Transverse colon (tissue), 4 donors: ENCODE measurements around the gene MTNR1A. TPM values are rescaled to one million over a fixed set of nuclear protein-coding genes. Genes with fewer than 3 reads are reported as not detected.

ENCODE experiments used
- DNase-seq: peaks from one replicate; pipeline ENCODE4 v3.0.0-alpha.2; 2019
- H3K27ac ChIP-seq, 4 donors: fragments of 200-600 bp; sonication (generic); 2 replicates each; pipeline ENCODE4 v1.5.1; 2016 to 2018; ENCODE audit warnings: inconsistent platforms in 4 of 4
- H3K27me3 ChIP-seq: fragments of 200-600 bp; sonication (generic); 2 replicates; pipeline ENCODE4 v1.5.1; 2017; ENCODE audit warnings: inconsistent platforms
- H3K36me3 ChIP-seq, 4 donors: fragments of 200-600 bp; sonication (generic); 2 replicates each; pipeline ENCODE4 v1.5.1; 2017 to 2019; ENCODE audit warnings: inconsistent platforms in 4 of 4
- H3K4me1 ChIP-seq, 4 donors: fragments of 200-600 bp; sonication (generic); 2 replicates each; pipeline ENCODE4 v1.5.1; 2017 to 2020; ENCODE audit warnings: inconsistent platforms in 4 of 4
- H3K4me3 ChIP-seq, 4 donors: fragments of 200-600 bp; sonication (generic); 1 replicate in 1 of 4; 2 replicates in 3 of 4; pipeline versions ENCODE4 v1.5.1 to v1.6.1; 2017 to 2019; ENCODE audit warnings: inconsistent platforms in 4 of 4
- H3K9me3 ChIP-seq, 2 donors: fragments of 200-600 bp; sonication (generic); 2 replicates each; pipeline ENCODE4 v1.5.1; 2017 to 2019; ENCODE audit warnings: inconsistent platforms in 2 of 2
- EP300 ChIP-seq: sonication (generic); formaldehyde crosslinking; IDR thresholded peaks from one replicate; pipeline ENCODE4 v1.6.1; 2017; ENCODE audit warnings: antibody characterized with exemption, low read depth
- POLR2A ChIP-seq: fragments of 450-650 bp; IDR thresholded peaks from one replicate; pipeline ENCODE4 v1.6.1; 2016; ENCODE audit warnings: antibody characterized with exemption, mild to moderate bottlenecking, moderate library complexity
- POLR2AphosphoS5 ChIP-seq, 3 donors: sonication (generic); formaldehyde crosslinking; IDR thresholded peaks; one replicate each; pipeline ENCODE4 v1.6.1; 2016; ENCODE audit warnings: antibody characterized with exemption in 3 of 3
- WGBS, 2 donors: methylation state at CpG; one replicate each; pipeline ENCODE4 v1.1.5; 2018; ENCODE audit warnings: low coverage in 1 of 2; 5-methylcytosine and 5-hydroxymethylcytosine counted together
- in situ Hi-C, 4 donors: fragments of 200-750 bp; cut with MboI; loops; one replicate each; pipeline versions ENCODE4 v1.15.0 to v1.15.1; 2017; ENCODE audit warnings: low sequenced_read_pairs in 3 of 4, low pct_ligation_motif_present in 1 of 4, low pct_unique_long_range_greater_than_20kb in 1 of 4
- intact Hi-C: fragments of 100-400 bp; cut with DNase I; formaldehyde crosslinking; loops from one replicate; pipeline ENCODE4 v1.15.1; 2023; ENCODE audit warnings: low total_unique reads
- total RNA-seq, 4 donors: library from RNA; depleted of rRNA; stranded (reverse); fragments of >200 nt; gene quantifications; one replicate each; pipeline ENCODE4 v1.1.0, GENCODE V29; 2016
- TF ChIP-seq, protein P1 (sequence below), 5 experiments: fragments of 200-600 bp in 3 of 5; fragments of 450-650 bp in 2 of 5; sonication (generic) in 3 of 5; IDR thresholded peaks; 1 replicate in 2 of 5; 2 replicates in 3 of 5; pipeline ENCODE4 v1.5.1; 2016 to 2017; ENCODE audit warnings: antibody characterized with exemption in 5 of 5, inconsistent platforms in 3 of 5, mild to moderate bottlenecking in 2 of 5, moderate library complexity in 1 of 5

Gene MTNR1A
- total RNA-seq, 4 donors from 2014 or later, result 7.0 TPM; not detected in 2

DNA sequence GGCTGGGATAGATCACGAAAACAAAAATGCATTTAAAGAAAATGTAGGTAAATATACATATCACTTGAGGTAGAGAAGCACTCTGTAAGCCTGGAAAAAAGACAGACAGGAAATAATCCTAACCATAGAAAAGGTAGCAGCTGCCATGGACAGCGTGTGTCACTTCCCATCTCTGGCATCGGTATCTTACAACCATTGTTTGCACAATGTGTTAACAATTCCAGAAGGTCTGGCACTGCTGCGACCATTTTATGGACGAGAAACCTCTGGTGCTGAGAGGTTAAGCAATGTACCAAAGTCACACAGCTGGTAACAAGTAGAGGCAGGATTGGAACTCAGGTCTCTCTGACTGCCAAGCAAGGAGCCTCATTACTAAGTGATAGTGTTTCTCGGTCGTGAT lies 1.7 kb upstream of the MTNR1A start:
- peaks cover 39% of the 10 kb centered on the region for H3K27me3 ChIP-seq
- DNase-seq, result no peak
- no peaks in the 10 kb centered on the region for H3K36me3 ChIP-seq
- WGBS, 2 donors, result 42 to 66% methylated on average over 5 to 7 of the region's 7 CpGs
- TF ChIP-seq POLR2A (no peak), POLR2AphosphoS5 (IDR thresholded peaks at IDR 0.05) (no peak), EP300 (no peak)
- TF ChIP-seq, protein P1, sequence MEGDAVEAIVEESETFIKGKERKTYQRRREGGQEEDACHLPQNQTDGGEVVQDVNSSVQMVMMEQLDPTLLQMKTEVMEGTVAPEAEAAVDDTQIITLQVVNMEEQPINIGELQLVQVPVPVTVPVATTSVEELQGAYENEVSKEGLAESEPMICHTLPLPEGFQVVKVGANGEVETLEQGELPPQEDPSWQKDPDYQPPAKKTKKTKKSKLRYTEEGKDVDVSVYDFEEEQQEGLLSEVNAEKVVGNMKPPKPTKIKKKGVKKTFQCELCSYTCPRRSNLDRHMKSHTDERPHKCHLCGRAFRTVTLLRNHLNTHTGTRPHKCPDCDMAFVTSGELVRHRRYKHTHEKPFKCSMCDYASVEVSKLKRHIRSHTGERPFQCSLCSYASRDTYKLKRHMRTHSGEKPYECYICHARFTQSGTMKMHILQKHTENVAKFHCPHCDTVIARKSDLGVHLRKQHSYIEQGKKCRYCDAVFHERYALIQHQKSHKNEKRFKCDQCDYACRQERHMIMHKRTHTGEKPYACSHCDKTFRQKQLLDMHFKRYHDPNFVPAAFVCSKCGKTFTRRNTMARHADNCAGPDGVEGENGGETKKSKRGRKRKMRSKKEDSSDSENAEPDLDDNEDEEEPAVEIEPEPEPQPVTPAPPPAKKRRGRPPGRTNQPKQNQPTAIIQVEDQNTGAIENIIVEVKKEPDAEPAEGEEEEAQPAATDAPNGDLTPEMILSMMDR (IDR thresholded peaks at IDR 0.05), result no peak
- H3K4me3 ChIP-seq, result no peak overlapping the region
- no peaks in the 10 kb centered on the region for H3K9me3 ChIP-seq
- in situ Hi-C loops (loop anchor here in 1 of 4 donors (25.0 kb wide), 1 partner anchor 270 kb away; no protein-coding TSS in a partner anchor), intact Hi-C loops (no loop called here)
- peaks cover 0 to 9% (median 4%) of the 10 kb centered on the region in 4 donors for H3K4me1 ChIP-seq
- no peak overlapping the region for H3K27ac ChIP-seq

DNA sequence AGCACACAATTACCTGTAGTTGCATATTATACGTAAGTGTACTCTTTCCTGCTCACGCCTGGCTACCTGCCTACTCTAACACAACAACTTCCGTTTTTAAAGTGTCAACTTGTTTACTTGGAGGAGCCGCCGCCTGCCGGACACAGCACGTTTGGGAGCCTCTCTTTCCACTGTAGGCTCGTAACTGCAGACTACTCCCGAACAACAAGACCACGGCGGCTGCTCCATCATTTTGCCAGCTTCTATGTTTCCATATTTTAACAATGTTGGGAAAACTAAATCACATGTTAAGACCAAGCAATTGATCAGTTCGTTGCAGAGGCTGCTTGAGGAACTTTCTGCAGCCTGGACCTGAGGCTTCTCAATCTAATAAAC lies 841 bp downstream of the MTNR1A start:
- Histone ChIP-seq H3K36me3 (no peaks in the 10 kb centered on the region), H3K4me3 (peak overlapping the region in 3 of 4 donors; percentile 21 to 60 (median 49)), H3K4me1 (peaks cover 0 to 9% (median 4%) of the 10 kb centered on the region in 4 donors), H3K9me3 (no peaks in the 10 kb centered on the region), H3K27ac (peak overlapping the region; percentile 67 to 78 (median 76)), H3K27me3 (peaks cover 39% of the 10 kb centered on the region)
- in situ Hi-C loops, result loop anchor here in 1 of 4 donors (25.0 kb wide), 1 partner anchor 267 kb away; no protein-coding TSS in a partner anchor
- TF ChIP-seq POLR2A, result no peak
- peak in 2 of 3 donors; percentile 38 to 67 for TF ChIP-seq POLR2AphosphoS5 (IDR thresholded peaks at IDR 0.05)
- TF ChIP-seq, protein P1 (IDR thresholded peaks at IDR 0.05), result peak; percentile 11 to 62 (median 31)
- no peak for TF ChIP-seq EP300
- WGBS, 2 donors, result 8% methylated on average over 9 to 12 of the region's 12 CpGs
- DNase-seq, result peak; percentile 82
- intact Hi-C loops, result no loop called here

DNA sequence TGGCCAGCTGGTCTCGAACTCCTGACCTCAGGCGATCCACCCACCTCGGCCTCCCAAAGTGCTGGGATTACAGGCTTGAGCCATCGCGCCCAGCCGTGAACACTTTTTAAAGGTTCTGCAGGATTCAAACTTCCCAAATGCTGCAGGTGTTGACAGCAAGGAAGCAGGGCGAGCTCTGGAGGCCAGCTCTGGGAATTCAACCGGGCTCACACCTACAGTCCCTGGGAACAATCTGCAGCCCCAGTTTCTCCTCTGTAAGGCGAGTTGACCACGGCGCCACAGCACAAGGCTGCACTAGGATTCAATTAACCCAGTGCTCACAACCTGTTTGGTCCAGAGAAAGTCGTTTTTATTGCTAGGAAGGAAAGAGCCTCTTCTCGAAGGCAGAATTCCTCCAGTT lies 1.6 kb downstream of the MTNR1A start:
- Histone ChIP-seq H3K9me3 (no peaks in the 10 kb centered on the region), H3K27me3 (peaks cover 39% of the 10 kb centered on the region), H3K36me3 (no peaks in the 10 kb centered on the region), H3K4me1 (peaks cover 0 to 9% (median 4%) of the 10 kb centered on the region in 4 donors), H3K4me3 (peak overlapping the region in 3 of 4 donors; percentile 21 to 60 (median 49)), H3K27ac (peak overlapping the region; percentile 67 to 78 (median 76))
- intact Hi-C loops, result no loop called here
- DNase-seq, result peak; percentile 57
- in situ Hi-C loops, result loop anchor here in 1 of 4 donors (25.0 kb wide), 1 partner anchor 266 kb away; no protein-coding TSS in a partner anchor
- 33 to 49% methylated on average over 5 to 13 of the region's 13 CpGs for WGBS, 2 donors
- TF ChIP-seq, protein P1 (IDR thresholded peaks at IDR 0.05), result peak in 1 of 5 experiments; percentile 29
- TF ChIP-seq POLR2AphosphoS5 (IDR thresholded peaks at IDR 0.05), result no peak
- no peak for TF ChIP-seq EP300
- TF ChIP-seq POLR2A, result no peak

DNA sequence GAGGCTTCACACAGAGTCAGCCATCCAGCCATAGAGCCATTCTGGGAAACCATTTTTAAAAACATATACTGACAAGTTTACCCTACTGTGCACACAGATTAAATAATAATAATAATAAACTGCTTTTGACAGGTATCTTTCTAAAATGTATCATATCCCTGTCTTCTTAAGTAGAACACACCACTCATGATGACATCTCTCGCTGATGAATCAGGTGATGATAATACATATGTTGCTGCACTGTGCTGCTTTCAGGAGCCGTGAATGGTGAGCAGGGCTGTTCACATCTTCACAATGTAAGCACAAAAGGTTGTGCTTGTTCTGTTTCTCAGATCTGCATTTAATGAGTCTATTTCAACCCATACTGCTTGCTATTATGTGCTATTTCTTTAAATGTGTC lies 3.5 kb downstream of the MTNR1A start:
- in situ Hi-C loops, result loop anchor here in 1 of 4 donors (25.0 kb wide), 1 partner anchor 265 kb away; no protein-coding TSS in a partner anchor
- Histone ChIP-seq H3K27ac (no peak overlapping the region), H3K27me3 (peaks cover 37% of the 10 kb centered on the region), H3K4me3 (no peak overlapping the region), H3K9me3 (no peaks in the 10 kb centered on the region), H3K36me3 (no peaks in the 10 kb centered on the region), H3K4me1 (peaks cover 0 to 9% (median 4%) of the 10 kb centered on the region in 4 donors)
- WGBS, 2 donors, result 85 to 88% methylated on average over 2 of the region's 2 CpGs
- no peak for DNase-seq
- TF ChIP-seq, protein P1 (IDR thresholded peaks at IDR 0.05), result no peak
- TF ChIP-seq EP300 (no peak), POLR2A (no peak), POLR2AphosphoS5 (IDR thresholded peaks at IDR 0.05) (no peak)
- intact Hi-C loops, result no loop called here
